HTERT RPE-1 (cell line): ENCODE data around the gene NPR1.
"Not testable (repeated sequence)": the region's sequence is repeated elsewhere in the genome, so short reads cannot be mapped to it uniquely, and the experiment has no call there.

Experiments
- in situ Hi-C: fragments of 300-500 bp; cut with MboI; formaldehyde crosslinking; loops from 4 replicates; pipeline ENCODE4 v1.14.3; 2020; ENCODE audit warnings: low sequenced_read_pairs

The NPR1 gene

DNA sequence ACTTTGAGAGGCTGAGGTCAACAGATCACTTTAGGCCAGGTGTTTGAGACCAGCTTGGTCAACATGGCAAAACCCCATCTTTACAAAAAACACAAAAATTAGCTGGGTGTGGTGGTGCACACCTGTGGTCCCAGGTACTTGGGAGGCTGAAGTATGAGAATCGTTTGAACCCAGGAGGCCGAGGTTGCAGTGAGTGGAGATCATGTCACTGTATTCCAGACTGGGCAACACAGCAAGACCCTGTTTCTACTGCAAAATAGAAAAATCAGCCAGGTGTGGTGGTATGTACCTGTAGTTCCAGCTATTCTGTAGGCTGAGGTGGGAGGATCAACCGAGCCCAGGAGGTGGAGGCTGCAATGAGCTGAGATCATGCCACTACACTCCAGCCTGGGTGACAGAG, 45.2 kb downstream of the NPR1 start:
- in situ Hi-C loops = no loop called here

DNA sequence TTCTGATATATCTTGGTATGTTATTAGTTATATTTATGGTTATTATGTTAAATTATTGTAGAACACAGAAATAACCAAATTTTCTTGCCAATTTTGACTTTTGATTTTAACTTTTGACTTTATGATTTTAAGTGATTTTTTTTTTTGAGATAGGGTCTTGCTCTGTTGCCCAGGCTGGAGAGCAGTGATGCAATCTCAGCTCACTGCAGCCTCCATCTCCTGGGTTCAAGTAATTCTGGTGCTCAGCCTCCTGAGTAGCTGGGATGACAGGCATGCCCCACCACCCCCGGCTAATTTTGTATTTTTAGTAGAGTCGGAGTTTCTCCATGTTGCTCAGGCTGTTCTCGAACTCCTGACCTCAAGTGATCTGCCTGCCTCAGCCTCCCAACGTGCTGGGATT, 46.1 kb downstream of the NPR1 start:
- in situ Hi-C loops = not testable (repeated sequence)

DNA sequence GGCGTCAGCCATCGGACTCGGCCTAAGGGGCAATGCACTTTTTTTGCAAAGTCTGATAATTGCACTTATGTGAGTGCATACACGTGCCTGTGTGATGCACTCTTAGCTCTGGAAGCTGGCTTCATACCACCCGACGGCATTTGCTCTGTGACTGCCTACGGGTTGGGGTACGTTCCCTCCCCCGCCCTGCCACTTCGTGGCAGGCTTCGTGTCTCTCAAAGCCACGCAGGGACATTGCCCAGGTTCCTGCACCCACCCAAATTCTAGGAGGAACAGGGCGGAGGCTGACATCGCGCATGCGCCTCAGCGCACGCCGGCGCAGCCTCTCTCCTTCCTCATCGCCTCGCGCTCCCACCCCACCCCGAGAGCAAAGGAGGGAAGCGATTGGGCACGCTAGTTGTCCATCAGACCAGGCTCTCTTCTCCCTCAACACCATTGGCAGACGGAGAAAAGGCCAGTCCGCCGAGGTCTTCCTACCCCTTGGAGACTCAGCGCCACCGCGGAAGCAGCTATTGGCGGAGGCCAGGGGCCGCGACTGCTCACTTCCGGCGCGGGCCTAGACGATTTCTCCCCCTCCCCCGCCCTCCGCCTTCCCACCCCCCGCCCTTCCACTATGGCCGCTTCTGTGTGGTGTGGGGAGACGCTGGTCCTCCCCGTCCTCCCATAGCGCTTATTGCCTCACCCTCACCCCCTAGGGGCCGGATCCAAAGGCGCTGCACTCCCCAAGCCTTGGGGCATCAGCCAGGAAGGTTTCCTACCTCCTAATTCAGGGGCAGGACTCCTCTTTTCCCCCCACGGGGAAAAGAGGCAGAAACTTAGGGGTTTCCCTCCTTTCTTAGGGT, 49.2 kb downstream of the NPR1 start, which contains the start of gene INTS3:
Gene INTS3 (plus strand): TSS at position 588 of the 842 bp plus-strand sequence. CDS start 585 bp downstream, outside the sequence.
- in situ Hi-C loops = no loop called here

DNA sequence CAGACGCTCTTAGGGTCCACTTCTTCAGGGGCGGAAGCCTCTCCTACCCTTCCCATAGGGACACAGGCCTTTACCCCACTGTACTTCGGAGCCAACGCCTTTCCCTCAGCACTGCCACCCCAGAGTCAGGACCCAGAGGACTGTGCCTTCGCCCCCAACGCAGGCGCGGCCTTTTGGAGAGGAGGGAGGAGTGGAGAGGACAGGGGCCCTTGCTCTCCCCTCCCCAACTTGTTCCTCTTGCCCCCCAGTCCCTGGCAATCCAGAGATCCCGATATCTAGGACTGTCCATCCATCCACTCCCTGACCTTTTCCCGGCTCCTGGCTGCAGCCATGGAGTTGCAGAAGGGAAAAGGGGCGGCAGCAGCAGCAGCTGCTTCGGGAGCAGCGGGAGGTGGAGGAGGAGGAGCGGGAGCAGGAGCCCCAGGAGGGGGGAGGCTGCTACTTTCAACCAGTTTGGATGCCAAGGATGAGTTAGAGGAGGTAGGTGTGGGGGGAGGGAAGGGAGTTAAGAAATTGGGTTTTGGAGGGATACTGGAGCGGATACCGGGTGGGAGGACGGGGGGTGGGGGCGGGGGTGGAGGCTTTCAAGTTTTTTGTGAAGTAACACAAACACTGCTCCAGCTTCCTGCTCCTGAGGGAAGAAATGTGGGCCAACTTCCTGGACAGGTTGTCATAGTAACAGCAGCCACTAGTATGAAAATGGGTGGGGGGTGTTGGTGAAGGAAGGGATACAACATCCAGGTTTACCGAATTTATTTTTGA, 50.0 kb downstream of the NPR1 start:
- in situ Hi-C loops = no loop called here

DNA sequence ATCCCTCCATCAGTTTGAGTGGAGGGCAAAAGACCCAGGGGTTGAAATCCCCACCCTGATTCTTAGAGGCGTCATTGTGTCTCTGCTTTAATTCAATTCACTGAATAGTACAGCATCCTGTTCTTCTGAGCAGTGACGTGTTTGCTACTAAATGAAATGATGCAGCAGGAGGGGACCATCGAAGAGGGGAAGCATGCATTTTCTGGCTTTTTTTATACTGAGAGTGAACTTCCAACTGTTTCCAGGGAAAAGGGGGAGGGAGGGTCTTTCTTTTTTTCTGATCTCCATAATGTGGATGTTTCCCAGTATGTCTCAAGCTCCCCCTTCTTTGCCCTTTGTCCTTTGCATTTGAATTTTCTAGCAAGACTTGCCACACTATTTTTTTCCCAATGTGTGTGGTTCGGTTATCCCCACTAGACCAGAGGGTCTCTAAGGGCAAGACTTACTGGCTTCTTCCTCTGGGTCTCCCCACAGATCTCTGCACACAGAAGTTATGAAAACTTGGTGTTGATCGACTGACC, 52.0 kb downstream of the NPR1 start:
- in situ Hi-C loops = no loop called here

DNA sequence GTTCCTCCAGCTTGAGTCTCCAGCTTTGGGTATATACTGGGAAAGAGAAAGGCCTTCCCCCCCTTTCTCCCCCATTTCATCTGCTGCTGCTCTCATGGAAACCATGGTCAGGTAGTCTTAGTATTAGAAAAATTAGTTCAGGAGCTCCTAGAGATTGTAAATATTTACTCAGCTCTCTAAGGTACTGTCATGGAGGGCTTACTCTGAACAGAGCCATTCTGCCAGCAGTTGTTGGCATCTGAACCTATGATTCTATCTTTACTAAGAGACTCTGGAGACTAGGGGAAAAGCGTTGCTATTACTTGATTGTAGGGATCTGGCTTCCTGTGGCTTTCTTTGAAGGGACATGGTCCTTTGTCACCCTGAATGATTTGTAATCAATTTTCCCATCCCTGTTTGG, 55.5 kb downstream of the NPR1 start:
- in situ Hi-C loops = no loop called here

DNA sequence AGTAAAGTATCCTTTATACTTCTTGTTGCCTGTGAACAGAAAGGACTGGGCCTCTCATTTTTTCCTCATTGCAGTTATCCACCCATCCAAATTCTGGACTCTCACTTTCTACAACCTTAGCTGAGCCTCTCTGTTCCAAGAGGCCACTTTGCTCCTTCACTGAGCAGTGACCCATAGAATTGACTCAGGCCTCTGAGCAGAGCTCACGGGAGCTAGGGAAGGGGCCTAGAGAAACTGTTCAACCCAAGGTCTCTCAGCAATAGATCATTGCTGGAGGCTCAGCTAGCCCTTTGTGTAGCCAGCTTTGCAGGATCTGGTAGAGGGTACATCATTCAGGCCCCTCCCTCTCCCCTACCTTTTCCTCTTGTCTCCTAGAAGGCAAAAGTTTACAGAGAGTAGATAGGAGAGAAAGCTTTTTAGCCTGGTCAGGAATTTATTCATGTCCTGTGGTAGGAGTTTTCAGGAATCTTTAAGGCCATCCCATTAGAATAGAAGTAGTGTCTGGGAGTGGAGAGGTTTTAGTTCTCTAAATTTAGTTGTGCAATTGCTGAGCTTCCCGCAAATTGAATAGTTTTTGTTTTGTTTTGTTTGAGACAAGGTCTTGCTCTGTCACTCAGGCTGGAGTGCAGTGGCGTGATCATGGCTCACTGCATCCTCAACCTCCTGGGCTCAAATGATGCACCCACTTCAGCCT, 56.1 kb downstream of the NPR1 start:
- in situ Hi-C loops = no loop called here

DNA sequence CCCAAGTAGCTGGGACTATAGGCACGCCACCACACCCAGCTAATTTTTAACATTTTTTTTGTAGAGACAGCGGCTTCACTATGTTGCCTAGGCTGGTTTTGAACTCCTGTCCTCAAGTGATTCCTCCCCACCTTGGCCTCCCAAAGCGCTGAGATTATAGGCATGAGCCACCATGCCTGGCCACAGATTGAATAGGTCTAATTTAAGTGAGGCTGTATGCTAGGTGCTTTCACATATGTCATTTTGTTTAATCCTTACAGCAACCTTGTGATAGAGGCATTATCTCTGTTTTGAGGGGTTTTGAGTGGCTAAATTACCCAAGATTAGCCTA, 56.6 kb downstream of the NPR1 start:
- in situ Hi-C loops = no loop called here

DNA sequence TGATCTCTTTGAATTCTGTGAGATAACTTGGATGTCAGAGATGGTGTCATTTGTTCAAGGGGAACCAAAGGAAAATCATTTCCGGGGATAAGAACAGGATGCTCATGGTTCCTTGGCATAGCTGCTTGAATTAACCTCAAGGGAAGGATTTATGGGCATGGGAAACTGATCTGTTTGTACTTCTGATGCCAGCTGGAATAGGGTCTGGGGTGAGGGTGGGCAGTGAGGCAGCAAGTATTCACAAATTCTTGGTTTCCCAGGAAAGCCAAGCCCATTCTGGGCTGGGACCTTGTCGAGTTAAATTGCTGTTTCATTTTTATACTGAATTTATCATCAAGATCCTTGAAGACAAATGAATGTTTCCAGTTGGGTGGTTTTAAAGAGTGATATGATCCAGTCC, 63.5 kb downstream of the NPR1 start:
- in situ Hi-C loops = no loop called here

DNA sequence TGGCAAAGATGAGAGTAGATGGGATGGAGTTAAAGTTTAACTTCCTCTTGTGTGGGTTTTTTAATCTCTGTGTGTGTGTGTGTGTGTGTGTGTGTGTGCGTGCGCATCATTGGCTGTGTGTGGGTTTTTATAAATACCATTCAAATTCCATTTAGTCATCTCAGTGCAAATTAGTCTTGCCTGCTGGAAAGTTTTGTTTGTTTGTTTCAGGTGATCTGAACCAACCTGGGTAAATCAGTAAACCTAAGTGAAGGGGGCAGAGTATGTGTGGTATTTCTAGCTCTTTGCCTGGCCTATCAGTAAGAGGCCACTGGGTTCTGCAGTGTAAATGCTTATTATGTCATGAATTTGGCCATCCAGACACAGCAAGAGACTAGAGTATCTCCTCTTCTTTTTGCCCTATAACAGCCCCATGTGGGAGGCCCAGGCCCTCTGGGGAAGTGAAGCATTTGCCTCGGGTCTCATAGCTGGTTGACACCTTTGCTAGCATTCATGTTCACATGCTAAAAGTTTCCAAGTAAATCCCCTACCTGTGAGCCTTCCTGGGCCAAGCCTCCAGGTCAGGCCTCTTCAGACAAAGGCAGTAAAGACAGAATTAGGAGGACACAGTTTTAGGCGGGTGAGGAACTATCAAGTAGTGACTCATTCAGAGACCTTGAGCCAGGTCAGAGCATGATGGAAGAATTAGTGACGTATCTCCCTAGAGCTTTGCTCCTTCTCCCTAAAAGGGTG, 64.1 kb downstream of the NPR1 start:
- in situ Hi-C loops = no loop called here
